ENCODE results near the gene CORO6.

Gene CORO6

GRCh38 chr17:29595943-29596774 is 26.6 kb downstream of the CORO6 start:
- no peak overlapping the region for H3K4me3 ChIP-seq (ENCODE audit: low read depth, low read length)
- no peak for DNase-seq (ENCODE audit: low read depth)
- no peak for TF ChIP-seq CTCF (IDR thresholded peaks at IDR 0.05; ENCODE audit: low read depth, low read length, missing control alignments)

- TF ChIP-seq CTCF (IDR thresholded peaks at IDR 0.05; ENCODE audit: low read depth, low read length, missing control alignments): no peak
- no peak for DNase-seq (ENCODE audit: low read depth)
- no peak overlapping the region for H3K4me3 ChIP-seq (ENCODE audit: low read depth, low read length)
Measured at GRCh38 chr17:29595107-29595942, 27.4 kb downstream of the CORO6 start.

- no peak for DNase-seq (ENCODE audit: low read depth)
Measured at GRCh38 chr17:29594519-29595090, 28.1 kb downstream of the CORO6 start.

GRCh38 chr17:29593591-29594518 is 28.9 kb downstream of the CORO6 start:
- no peak for DNase-seq (ENCODE audit: low read depth)
- peak; percentile 35 for TF ChIP-seq CTCF (IDR thresholded peaks at IDR 0.05; ENCODE audit: low read depth, low read length, missing control alignments)
- H3K4me3 ChIP-seq (ENCODE audit: low read depth, low read length): peak overlapping the region; percentile 55

More at GRCh38 chr17:29594519-29595090, 28.1 kb downstream of the CORO6 start:
- H3K4me3 ChIP-seq (ENCODE audit: low read depth, low read length): no peak overlapping the region
- no peak for TF ChIP-seq CTCF (IDR thresholded peaks at IDR 0.05; ENCODE audit: low read depth, low read length, missing control alignments)

- H3K4me3 ChIP-seq (ENCODE audit: low read depth, low read length): peak within 1 kb of the TSS; percentile 55
- no peak for TF ChIP-seq CTCF (IDR thresholded peaks at IDR 0.05; ENCODE audit: low read depth, low read length, missing control alignments)
- no peak for DNase-seq (ENCODE audit: low read depth)
Measured at GRCh38 chr17:29592850-29593551, 29.7 kb downstream of the CORO6 start, which contains the start of gene ANKRD13B. Gene ANKRD13B, plus strand, starts transcription at chr17:29593132. Its CDS starts 490 bp downstream, at chr17:29593622.
